HL-60 (cell line): ENCODE data around the gene MDN1.

Source experiments
- DNase-seq, 2 experiments: peaks; one replicate each; pipeline ENCODE4 v3.0.0-alpha.2; 2010 to 2020; ENCODE audit warnings: low read depth in 1 of 2, low spot score in 1 of 2
- H3K27ac ChIP-seq: fragments of 250-450 bp; sonication (Bioruptor Pico); replicated peaks from 2 replicates; pipeline ENCODE4 v1.5.1; 2020; ENCODE audit warnings: mild to moderate bottlenecking, moderate library complexity
- H3K27me3 ChIP-seq: fragments of 250-450 bp; sonication (Bioruptor Pico); 2 replicates; pipeline ENCODE4 v1.5.1; 2021; ENCODE audit warnings: mild to moderate bottlenecking, moderate library complexity; ENCODE audit not compliant: insufficient read depth, poor library complexity, severe bottlenecking
- H3K4me3 ChIP-seq: replicated peaks from 2 replicates; pipeline ENCODE4 v1.5.1; 2011; ENCODE audit warnings: mild to moderate bottlenecking, control low read depth, low read length; ENCODE audit not compliant: insufficient read depth
- GABPA ChIP-seq: IDR thresholded peaks from 2 replicates; pipeline ENCODE4 v1.6.1; 2012; ENCODE audit warnings: low read depth
- POLR2AphosphoS5 ChIP-seq: IDR thresholded peaks from 2 replicates; pipeline ENCODE4 v1.6.1; 2012; ENCODE audit warnings: low read depth
- SPI1 ChIP-seq: IDR thresholded peaks from 2 replicates; pipeline ENCODE4 v1.6.1; 2012; ENCODE audit warnings: low read depth, mild to moderate bottlenecking, borderline replicate concordance
- TF ChIP-seq, protein P1 (sequence below): IDR thresholded peaks from 2 replicates; pipeline ENCODE4 v1.6.1; 2012; ENCODE audit warnings: low read depth; ENCODE audit not compliant: insufficient replicate concordance
- TF ChIP-seq, protein P2 (sequence below): IDR thresholded peaks from one replicate; pipeline ENCODE4 v1.5.1; 2011; ENCODE audit warnings: low read length, control low read depth, inconsistent platforms; ENCODE audit not compliant: insufficient read depth

MDN1 gene

DNA sequence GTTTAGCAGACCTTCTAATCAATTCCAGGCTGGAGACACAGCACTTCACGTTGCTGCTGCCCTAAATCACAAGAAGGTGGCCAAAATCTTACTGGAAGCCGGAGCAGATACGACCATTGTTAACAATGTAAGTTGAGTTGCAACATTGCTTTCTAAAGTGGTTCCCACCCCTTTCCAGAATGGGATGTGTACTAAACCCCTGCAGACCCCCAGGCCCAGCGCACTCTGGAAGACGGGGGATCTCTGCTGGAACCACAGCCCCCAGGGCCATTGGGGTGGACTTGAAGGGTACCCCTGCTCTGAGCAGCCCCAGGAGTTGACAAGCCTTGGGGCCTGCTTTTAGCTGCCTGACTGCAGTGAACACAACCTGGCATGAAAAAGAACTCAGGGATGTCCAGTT lies 203.1 kb downstream of the MDN1 start:
- no peak overlapping the region for H3K27ac ChIP-seq

DNA sequence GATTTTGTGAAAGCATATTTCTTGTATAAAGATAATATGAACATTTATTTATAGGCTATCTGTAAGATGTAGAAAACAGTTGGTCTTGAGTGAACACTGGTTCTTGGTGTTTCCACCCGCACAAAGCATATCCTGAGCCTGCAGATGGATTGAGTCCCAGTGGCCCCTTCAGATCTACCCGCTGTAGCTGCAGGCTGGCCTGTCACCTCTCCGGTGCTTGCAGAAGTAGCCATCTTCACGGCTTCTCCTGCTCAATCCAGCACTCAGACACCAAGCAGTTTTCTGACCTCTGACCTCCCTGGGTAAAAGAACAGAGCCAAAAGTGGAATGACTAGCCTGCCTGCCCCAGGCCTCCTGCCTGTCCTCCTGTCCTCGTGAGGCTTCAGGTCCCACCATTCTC lies 203.7 kb downstream of the MDN1 start:
- Histone ChIP-seq H3K4me3 (no peak overlapping the region), H3K27ac (no peak overlapping the region), H3K27me3 (no peaks in the 10 kb centered on the region)
- DNase-seq = no peak
- TF ChIP-seq GABPA (no peak), SPI1 (no peak)
- TF ChIP-seq, protein P1, sequence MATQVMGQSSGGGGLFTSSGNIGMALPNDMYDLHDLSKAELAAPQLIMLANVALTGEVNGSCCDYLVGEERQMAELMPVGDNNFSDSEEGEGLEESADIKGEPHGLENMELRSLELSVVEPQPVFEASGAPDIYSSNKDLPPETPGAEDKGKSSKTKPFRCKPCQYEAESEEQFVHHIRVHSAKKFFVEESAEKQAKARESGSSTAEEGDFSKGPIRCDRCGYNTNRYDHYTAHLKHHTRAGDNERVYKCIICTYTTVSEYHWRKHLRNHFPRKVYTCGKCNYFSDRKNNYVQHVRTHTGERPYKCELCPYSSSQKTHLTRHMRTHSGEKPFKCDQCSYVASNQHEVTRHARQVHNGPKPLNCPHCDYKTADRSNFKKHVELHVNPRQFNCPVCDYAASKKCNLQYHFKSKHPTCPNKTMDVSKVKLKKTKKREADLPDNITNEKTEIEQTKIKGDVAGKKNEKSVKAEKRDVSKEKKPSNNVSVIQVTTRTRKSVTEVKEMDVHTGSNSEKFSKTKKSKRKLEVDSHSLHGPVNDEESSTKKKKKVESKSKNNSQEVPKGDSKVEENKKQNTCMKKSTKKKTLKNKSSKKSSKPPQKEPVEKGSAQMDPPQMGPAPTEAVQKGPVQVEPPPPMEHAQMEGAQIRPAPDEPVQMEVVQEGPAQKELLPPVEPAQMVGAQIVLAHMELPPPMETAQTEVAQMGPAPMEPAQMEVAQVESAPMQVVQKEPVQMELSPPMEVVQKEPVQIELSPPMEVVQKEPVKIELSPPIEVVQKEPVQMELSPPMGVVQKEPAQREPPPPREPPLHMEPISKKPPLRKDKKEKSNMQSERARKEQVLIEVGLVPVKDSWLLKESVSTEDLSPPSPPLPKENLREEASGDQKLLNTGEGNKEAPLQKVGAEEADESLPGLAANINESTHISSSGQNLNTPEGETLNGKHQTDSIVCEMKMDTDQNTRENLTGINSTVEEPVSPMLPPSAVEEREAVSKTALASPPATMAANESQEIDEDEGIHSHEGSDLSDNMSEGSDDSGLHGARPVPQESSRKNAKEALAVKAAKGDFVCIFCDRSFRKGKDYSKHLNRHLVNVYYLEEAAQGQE = no peak
- TF ChIP-seq, protein P2, sequence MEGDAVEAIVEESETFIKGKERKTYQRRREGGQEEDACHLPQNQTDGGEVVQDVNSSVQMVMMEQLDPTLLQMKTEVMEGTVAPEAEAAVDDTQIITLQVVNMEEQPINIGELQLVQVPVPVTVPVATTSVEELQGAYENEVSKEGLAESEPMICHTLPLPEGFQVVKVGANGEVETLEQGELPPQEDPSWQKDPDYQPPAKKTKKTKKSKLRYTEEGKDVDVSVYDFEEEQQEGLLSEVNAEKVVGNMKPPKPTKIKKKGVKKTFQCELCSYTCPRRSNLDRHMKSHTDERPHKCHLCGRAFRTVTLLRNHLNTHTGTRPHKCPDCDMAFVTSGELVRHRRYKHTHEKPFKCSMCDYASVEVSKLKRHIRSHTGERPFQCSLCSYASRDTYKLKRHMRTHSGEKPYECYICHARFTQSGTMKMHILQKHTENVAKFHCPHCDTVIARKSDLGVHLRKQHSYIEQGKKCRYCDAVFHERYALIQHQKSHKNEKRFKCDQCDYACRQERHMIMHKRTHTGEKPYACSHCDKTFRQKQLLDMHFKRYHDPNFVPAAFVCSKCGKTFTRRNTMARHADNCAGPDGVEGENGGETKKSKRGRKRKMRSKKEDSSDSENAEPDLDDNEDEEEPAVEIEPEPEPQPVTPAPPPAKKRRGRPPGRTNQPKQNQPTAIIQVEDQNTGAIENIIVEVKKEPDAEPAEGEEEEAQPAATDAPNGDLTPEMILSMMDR = no peak

More for the DNA sequence above, 203.1 kb downstream of the MDN1 start:
- Histone ChIP-seq H3K27me3 (no peaks in the 10 kb centered on the region), H3K4me3 (no peak overlapping the region)
- DNase-seq = no peak
- no peak for TF ChIP-seq SPI1
- TF ChIP-seq, protein P2 = no peak
- TF ChIP-seq, protein P1 = no peak
- no peak for TF ChIP-seq GABPA
- TF ChIP-seq POLR2AphosphoS5 = no peak

DNA sequence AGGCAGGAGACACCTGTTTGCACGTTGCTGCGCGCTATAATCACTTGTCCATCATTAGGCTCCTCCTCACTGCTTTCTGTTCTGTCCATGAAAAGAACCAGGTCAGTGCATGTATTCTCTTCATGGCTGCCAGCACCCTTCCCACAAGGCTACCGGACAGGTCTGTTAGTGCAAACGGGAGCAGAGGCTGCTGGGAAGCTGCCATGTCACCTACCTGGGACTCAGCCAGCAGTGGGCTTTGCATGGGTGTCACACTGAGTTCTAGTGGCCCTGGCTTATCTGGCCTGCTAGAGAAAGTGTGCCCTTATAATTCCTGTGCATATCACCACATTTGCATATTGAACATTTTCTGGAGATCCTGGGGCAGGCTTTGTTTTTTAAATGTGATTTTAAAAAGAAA lies 205.8 kb downstream of the MDN1 start:
- H3K4me3 ChIP-seq = no peak overlapping the region
- H3K27ac ChIP-seq = no peak overlapping the region
- TF ChIP-seq, protein P2 = no peak
- TF ChIP-seq GABPA = no peak
- TF ChIP-seq SPI1 = no peak
- TF ChIP-seq, protein P1 = no peak
- no peak for TF ChIP-seq POLR2AphosphoS5
- no peaks in the 10 kb centered on the region for H3K27me3 ChIP-seq
- no peak for DNase-seq
